Measurements from ENCODE around the gene PADI2.

GRCh38 chr1:17086751-17087150 is 32.5 kb downstream of the PADI2 start:
- TF ChIP-seq CTCF (IDR thresholded peaks at IDR 0.05) (no peak), POLR2A (IDR thresholded peaks at IDR 0.05) (no peak), EP300 (IDR thresholded peaks at IDR 0.05) (no peak)

All from tibial nerve (tissue), 4 donors.